GM19395 (cell line): ENCODE results near the gene HOMER3.
"Not testable (repeated sequence)": the region's sequence is repeated elsewhere in the genome, so short reads cannot be mapped to it uniquely, and the experiment has no call there.

Experiments
- ATAC-seq: cut with Tn5 transposase; IDR thresholded peaks from one replicate; pipeline ENCODE4 v1.9.1; 2021; ENCODE audit warnings: mild to moderate bottlenecking, moderate library complexity; ENCODE audit not compliant: unreplicated experiment

Gene HOMER3

DNA sequence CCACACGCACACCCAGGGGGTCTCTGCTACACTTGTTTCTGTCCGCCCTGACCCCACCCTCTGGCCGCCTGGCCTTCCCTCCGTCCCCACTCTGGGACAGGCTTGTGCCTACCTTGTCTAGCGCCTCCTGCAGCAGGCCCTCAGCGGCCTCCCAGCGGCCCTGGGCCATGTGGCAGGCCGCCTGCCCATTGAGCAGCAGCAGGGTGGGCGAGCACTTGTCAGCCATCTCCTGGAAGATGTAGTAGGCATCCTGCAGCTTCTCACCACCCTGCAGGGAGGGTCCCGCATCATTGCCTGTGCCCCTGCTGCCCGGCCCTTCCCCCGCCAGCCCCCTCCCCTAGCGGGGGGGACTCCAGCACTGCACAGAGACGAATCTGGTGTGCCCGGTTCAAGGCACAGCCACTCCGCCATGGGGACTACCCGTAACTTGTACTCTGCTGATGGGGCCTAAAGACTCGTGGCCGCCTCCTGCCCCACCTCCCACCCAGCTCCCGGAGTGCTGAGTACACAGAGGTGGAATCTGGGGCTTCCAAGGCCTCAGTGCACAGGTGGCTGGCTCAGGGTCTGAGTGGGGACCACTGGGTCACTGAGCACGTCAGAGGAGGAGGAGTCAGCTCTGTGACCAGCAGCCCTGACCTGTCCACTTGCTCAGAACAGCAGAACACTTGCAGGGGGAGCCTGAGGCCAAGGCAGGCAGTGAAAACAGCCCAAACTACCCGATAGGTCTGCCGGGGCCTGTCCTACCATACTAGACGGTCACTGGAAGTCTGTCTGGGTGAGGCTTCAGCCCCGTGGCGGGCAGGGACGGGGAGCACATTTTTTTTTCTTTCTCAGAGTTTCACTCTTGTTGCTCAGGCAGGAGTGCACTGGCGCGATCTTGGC lies 37.6 kb downstream of the HOMER3 start:
- no peak for ATAC-seq

DNA sequence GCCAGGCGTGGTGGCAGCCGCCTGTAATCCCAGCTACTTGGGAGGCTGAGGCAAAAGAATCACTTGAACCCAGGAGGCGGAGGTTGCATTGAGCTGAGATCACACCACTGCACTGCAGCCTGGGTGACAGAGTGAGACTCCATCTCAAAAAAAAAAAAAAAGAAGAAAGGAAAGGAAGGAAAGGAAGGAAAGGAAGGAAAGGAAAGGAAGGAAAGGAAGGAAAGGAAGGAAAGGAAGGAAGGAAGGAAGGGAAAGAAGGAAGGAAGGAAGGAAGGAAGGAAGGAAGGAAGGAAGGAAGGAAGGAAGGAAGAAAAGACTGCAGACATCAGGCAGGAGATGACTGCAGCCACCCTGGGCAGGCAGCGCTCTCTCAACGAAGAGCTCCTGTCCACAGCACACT lies 38.5 kb downstream of the HOMER3 start:
- not testable (repeated sequence) for ATAC-seq

DNA sequence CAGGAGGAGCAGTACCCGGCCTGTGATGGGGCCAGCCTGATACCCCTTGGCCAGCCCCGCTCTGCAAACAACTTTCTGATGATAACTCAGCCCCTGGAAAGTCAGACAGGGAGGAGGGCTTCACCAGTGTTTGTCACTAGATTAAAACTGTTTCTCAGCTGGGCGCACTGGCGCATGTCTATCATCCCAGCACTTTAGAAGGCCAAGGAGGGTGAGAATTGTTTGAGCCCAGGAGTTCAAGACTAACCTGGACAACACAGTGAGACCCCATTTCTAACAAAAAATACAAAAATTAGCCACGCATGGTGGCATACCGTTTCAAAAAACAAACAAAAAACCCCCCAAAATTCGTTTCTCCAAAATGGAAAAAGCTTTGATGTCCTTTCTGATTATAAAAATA lies 39.5 kb downstream of the HOMER3 start:
- ATAC-seq = no peak

DNA sequence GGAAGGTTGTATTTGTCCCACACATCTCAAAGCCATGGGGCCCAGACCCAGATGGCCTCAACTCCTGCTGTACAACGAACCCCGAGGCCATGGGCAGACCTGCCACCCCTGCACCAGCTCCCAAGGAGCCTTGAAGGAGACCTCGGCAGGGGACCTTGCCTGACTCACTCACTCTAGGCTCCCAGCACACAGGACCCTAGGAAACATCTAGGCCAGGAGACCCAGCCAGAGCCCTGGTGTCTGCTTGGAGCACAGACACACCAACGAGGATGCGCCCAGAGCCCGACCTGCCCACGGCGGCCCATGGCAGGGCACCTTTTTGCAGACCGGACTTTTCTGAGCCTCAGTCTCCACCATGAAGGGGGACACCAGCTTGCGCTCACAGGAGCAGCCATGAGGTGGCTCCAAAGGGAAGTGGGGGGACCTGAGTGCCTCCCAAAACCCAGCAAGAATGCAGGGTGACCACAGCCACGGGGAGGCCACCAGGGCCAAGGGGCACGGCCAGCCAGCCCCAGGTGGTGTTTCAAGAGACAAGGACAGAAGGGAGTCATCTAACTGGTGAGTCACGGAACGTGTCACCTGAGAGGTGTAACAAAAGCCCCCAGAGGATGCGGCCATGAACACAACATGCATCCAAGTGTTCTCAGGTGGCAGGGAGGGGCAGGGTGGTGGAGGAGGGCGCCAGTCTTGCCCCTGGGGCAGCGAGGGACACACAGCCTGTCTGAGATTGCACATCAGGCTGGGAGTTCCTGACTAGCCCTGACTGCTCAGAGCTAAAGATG lies 40.1 kb downstream of the HOMER3 start:
- no peak for ATAC-seq

DNA sequence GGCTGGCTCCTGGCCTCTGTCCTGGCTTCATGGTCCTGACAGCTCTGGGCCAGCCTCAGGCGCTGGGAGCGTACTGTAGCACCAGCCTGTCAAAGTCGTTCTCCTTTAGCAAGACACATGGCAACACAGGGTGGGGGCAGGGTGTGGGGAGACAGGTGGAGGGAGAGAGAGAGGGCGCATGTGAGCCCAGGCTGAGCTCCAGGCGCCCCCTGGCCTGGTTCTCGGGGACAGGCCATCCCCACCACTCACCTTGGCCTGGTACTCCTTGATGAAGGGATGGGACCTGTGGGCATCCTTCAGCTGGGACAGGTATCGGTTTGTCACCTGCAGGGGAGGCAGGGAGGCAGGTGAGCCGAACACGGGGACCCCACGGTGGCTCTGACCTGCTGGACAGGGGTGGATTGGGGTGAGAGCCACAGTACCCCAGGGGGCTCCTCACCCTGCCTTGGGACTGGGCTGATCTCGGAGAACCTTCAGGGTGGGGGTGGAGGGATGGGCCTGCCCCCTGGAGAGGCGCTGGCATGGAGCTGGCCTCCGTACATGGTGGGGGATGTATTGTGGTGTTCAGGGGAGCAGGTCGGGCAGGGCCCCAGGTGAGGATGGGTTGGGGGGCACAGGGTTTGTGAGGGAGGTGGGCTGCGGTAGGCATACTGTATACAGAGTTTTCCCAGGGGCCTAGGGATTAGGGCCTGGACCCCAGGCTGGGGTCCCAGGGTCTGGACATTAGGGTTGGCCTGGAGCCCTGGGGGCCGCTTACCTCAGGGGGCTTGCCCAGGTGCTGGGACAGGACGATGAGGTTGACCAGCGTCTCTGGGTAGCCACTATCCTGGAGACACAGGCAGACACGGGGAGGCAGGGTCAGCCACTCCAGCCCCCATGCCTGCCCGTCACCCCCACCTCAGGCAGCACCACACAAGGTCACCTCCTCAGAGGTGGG lies 41.1 kb downstream of the HOMER3 start:
- no peak for ATAC-seq

DNA sequence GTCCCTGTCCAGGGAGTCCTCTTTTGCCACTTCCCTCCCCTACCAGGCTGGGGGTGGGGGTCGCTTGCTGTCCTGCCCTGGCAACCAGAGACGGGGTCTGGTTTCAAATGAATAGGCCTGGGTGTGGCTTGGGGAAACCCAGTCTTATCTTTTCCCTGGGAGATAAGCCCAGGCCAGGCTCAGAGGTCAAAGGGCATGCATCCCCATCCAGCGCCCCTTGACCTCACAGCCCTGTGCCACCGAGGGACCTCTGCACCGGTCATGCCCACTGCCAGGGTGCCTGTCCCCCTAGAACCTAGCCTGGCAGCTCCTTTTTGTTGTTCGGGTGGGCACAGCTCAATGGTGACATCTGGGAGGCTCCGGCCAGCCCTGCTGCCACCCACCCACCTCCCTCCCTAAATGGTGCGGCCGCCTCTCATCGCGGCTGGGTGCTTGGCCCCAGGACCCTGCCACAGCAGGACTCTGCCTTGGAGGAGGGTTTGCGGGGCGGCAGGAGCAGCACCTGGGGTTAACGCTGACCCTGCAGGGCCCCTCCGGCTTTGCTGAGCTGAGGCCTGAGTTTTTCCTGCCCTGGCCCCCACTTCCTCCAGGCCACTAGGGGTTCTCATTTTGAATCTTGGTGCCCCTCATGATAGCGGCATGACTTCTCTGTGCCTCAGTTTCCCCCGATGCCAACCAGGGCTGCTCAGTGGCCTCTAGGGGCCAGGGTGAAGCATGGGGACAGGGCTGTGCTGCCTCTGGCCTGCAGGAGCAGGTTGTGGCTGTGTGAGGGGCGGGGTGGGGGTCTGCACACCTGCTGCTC lies 42.2 kb downstream of the HOMER3 start:
- no peak for ATAC-seq

DNA sequence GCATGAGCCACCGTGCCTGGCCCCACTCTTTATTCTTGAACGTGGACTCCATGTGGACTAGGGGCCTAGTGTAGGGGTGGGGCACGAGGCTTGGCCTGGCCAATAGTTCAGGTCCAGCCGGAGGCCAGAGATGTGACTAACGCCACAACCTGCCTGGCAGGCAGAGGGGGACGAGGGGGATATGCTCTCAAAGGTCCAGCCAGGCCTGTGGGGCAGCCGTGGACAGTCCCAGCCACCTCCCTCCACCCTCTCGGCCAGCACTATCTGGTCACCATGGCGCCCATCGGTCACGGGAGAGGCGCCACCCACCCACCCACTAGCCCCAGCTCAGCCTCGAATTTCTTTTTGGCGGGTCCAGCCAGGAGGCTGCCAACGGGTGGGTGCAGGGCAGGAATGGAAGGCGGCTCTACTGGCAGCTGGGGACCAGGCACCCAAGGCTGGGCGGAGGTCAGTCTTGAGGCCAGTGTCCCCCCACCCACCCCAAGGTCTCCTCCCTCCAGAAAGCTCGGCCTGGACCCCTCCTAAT lies 42.9 kb downstream of the HOMER3 start:
- no peak for ATAC-seq

DNA sequence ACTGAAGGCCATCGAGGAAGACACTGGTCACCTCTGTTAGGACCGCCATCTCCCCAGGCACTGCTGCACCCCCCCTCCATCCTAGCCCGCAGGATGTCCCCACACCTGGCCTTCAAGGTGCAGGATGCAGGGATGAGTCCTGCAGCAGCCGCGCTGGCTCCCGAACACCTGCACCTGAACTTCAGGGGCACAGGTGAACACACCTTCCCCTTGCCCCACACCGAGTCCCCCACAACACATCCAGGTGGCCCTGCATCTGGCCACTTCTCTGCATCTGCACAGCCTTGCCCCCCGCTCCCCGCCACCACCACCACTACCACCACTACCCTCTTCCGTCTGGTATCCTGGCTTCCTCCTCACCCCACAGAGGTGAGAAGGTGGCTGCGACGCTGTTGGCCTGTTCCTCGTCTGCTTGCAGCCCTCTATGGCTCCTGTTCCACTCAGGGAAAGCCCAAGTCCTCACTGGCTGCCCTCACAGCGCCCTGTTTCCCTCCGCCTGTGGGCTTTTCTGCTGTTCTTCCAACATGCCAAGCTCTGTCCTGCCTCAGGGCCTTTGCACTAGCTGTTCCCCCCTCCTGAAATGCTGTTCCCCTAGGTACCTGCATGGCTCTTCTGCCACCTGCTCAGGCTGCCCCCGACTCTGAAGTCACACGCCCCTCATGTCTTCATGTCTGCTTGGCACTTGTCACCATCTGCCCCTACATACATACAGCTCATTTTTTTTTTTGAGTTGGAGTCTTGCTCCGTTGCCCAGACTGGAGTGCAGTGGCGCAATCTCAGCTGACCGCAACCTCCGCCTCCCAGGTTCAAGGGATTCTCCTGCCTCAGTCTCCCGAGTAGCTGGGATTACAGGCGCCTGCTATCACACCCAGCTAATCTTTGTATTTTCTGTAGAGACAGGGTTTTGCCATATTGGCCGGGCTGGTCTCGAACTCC lies 43.7 kb downstream of the HOMER3 start:
- ATAC-seq = no peak

DNA sequence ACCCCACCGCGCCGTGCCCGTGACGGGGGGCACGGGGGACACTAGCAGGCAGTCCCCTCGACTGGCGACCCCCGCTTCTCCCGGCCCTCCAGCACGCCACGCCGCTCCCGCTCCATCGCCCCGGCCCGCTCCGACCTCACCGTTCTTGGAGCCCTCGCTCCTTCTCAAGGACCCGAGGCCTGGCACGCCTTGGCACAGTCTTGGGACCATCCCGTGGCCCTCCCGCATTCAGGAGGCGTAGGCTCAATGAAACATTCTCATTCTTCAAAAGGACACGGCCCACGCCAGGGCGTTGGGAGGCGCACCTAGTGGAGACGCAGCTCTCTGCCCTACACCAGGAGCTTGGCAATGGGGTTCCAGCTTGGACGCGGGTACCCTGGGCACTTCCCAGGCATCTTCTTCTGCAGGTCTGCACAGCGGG lies 44.6 kb downstream of the HOMER3 start:
- ATAC-seq = no peak

DNA sequence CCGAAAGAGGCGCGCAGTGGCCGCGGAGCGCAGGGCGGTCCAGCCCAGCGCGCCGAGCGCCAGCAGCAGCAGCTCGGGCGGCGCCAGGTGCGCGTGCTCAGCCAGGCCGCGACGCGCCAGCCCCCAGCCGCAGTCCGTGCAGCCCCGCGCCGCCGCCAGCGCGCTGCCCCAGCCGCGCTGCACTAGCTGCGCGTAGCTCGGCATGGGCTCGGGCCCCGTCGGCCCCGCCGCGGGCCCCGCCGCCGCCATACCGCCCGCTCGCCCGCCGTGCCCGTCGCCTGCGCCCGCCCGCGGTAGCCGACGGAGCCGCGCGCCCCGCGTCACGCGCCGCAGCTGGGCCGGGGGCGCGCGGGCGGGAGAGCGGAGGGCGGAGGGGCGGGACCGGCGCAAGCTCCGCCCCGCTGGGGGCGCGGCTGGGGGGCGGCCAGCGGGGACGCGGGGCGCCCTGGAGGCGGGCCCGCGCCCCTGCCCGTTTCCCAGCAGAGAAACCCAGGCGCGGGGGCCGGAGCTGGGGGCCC lies 45.1 kb downstream of the HOMER3 start, which contains the start of gene CERS1:
CERS1 (minus strand) TSS at position 335 of the 518 bp plus-strand sequence; CDS start at position 249, 86 bp downstream.
- no peak for ATAC-seq

DNA sequence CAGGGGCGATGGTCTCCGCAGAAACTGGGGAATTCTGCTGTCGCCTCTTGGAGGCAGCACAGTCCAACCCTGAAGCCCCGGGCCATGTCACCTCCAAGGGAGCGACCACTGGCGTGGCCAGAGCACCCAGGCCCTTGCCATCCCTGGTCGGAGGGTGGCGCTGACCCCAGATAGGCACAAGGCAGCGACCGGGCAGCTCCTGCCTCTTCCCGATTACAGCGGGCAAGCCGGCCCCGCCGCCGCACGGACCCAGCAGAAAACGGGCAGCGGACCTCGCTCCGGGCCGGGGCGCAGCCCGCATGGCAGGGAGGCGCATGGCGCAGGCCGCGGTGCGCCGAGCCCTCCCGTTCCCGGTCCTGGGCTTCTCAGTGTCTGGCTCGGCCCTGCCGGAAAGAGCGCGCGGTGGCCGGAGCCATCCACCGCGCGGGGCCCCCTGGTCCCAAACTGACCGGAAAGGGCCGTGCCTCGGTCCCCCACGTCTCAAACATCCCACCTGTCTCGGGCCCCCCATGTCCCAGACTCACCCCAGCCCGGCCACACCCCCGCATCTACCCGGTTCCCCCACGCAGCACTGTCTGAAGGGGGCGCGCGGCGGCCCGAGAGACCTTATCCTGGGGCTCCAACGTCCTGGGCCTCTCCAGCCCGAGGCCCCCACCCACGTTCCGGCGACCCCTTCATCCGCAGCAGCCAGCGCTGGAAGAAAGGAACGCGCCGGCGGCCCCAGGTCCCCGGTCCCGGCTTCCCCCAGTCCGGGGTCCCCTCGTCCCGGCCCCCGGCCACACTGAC lies 45.8 kb downstream of the HOMER3 start:
- no peak for ATAC-seq

DNA sequence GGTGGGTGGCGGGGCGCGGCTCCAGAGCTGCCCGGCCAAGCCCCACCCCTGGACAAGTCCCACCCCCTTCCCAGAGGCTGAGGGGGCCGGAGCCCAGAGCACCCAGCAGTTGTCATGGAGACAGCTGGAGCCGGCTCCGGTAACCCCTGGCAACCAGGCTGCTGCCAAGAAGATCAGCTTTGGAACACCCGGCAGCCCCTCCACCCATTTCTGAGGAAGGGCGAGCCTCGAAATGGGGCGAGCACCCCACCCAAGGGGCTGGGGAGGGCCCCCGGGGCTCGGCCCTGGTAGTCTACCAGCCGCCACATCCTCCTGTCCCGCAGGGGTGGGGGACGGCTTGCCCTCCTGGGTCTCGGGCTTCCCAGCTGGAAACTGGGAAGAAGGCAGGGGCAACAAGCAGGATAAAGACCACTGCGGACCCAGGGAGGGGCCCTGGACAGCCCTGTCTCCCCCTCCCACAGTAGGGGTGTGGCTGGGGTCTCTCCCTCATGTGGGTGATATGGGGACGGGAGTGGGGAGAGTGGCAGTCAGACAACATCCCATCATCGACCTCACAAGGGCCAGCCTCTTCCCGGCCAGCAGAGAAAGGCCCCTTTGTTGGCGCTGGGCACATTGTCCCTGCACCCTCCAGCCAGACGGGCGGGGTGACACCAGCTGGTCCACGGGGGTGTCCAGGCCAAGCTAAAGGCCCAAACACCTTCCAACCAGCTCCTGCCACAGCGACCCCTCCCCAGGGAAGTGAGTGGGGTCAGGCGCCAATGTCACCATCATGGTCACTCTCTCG lies 46.6 kb downstream of the HOMER3 start:
- ATAC-seq = no peak

DNA sequence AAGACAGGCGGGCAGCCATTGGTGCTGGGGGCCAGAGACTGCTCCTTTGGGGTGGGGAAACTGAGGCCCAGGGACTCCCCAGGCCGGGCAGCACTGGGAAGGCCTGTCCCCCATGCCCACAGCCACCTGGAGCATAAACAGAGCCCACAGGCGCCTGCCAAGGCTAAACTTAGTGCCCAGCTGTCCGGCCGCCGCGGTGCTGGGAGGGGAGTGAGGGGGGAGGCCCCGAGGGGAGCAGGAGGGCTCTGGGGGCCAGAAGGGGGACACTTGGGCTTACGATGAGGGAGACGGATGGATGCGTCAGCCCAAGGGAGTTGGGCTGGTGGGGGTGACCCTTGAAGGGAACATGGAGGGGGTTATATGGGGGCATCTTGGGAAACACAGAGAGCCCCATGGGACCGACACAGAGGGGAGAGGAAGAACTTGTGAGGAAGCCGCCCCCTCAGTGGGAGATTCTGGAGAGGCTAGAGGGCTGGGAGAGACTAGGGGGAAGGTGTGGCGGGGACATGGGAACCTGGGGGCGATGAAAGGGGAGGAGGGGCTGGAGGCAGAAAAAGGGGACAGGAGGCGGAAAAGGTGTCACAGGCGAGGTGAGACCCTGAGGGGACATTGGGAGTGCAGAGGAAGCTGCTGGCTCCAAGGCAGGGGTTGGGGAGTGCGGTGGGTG lies 47.3 kb downstream of the HOMER3 start:
- no peak for ATAC-seq

DNA sequence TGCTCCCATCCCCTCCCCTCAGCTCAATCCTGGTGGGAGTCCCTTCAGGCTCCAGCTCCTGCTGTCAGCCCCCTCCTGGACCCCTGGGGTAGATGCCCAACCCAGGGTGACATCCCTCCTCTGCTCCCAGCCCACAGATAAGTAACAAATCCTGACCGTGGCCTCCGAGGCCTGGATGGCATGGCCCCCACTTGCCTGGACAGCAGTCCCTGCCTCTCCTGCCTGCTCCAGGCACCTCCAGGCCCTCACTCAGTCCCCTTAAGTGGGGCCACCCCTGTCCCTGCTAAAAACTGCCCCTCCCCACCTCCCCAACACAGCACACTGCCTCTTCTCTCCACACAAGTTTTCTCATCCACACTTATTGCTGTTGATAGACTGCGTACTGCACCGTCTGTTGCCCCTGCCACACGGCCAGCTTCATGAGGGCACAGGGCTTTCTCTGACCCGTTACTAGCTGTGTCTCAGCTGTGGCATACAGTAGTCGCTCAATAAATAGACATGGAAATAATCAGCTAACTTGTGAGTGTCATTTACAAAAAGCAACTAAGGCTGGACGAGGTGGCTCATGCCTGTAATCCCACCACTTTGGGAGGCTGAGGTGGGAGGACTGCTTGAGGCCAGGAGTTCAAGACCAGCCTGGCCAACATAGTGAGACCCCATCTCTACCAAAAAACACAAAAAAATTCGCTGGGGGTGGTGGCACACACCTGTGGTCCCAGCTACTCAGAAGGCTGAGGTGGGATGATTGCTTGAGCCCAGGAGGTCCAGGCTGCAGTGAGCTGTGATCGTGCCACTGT lies 50.9 kb downstream of the HOMER3 start:
- no peak for ATAC-seq

DNA sequence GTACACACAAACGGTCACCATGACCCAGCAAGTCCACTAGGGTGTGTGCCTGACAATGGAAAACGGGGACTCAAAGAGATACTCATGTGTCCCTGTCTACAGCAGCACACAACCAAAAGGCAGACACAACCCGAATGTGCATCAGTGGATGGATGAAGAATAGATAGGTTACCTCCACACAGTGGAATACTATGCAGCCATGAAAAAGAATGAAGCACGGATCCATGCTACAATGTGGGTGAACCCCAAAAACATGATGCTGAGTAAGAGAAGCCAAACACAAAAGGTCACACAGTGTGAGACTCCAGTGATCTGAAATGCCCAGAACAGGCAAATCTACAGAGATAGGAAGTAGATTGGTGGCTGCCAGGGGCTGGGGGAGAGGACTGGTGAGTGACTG lies 54.0 kb downstream of the HOMER3 start:
- ATAC-seq = no peak
